GM19452 (cell line): ENCODE results near the gene TBX1.

ENCODE experiments used
- ATAC-seq: cut with Tn5 transposase; IDR thresholded peaks from one replicate; pipeline ENCODE4 v1.9.1; 2021; ENCODE audit not compliant: unreplicated experiment

TBX1 gene

DNA sequence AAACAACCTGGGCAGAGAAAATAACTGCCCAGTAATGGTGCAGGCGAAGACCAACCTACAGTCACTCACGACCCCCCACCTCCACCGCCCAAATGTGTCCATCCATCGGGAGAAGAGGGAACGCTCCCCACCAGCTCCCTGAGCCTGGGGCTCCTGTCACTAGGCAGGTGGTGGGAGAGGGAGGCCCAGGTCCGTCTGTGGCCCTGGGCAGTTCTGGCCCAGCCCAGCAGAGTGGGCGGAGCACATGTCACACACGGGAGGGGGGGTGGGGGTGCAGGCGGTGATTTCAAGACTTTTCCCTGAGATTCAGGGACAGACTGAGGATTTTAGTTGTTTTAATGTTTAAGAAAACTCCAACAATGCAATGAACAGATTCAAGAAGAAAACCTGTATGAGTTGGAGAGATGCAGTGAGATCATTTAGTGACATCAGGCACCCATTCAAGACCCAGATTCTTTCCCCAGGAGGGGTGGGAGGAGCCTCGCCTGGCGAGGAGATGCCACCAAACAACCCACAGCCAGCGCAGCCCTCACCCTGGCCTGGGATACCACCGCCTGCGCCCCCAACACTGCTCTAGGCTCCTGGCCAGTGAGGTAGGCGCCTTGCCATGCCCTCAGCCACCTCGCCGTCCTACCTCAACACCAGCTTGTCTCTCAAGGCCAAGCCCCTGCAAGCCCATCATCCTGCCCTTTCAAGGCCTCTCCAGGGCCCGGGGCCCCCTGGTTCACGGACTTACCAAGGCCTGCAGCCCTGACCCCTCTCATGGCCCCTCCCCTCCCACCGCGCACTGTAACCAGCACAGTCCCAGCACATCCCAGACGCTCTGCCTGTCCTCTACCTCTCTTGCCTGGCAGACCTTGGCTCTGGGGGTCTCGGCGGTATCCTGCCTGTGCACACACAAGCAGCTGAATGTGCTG is 36.8 kb downstream of the TBX1 start:
- ATAC-seq, result no peak

DNA sequence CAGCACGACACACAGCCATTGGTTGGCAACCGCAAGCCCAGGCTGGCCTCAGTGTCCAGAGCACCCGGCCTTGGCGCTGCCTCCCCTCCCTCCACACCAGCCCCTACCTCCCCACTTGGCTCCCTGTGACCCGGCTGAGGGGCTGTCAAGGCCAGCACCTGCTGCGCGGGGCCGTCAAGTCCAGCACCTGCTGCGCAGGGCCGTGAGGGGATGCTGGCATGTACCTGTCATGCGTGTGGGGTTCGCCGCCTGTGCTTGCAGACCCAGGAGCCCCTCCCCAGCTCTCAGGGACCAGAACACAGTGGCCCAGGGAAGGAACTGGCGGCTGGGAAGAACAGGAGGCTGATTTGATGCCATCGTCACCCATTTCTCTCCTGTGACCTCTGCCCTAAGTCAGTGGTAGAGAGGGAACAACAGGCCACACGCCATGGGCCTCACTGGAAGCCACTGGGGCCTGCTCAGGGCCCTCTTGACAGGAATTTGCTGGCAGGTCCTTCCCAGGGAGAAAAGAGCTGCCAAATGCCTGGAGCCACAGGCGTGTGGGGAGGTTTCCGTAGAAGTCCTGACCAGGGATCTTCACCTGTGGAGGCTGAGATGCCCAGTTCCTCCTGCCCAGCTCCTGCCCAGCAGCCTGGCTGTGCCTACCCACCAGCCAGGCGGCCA is 37.6 kb downstream of the TBX1 start:
- no peak for ATAC-seq

DNA sequence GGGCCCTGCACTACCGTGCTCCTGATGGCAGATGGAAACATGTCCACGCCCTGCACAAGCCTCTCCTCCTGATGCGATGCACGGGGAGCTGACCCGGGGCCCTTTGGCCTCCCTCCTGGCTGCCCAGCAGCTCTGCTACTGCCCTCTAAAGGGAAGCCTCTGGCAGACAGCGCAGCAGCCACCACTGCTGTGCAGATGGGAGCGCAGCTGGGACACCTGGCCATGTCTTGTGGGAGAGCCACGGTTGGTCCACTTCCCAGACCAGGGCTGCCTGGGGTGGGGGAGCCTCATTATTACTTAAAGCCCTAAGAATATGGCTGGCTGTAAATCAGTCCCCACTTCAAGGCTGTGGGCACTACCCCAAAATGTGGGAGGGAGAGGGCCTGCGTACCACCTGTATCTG is 38.3 kb downstream of the TBX1 start:
- ATAC-seq, result no peak

DNA sequence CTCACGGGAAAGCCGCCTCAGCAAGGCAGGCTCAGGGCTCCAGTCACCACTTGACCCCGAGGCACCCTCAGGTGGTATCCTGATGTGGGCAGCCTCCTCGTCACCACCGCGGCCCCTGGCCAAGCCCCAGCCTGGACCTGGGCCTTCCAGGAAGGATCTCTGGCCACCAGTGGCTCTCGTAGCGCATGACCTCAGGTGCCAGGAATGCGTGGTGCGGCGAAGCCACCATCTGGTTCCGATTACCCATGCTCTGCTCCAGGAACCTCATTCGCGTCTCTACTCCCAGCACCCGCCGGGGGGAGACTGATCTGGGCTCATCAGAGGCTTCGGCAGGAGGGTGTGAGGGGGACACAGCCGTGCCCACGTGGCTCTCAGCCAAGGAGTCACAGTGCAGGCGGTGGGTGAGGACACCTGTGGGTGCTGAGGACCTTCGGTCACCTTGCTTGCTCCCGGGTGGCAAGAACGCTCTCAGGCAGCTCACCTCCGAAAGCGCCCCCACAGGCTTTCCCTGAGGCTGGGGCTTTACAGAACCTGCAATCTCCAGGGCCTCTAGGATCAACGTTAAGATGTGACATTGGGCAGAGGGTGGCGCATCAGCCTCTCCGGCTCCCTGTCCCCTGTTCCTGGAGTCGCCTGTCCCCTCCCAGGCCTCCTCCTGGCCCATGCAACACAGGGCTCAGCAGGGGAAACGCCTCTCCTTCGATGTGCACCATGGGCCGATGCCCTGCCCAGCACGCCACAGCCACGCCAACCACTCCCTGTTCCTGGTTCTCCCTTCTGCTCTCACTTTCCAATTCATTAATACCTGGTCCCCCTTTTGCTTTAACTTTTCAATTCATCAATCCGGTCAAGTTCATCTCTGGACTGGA is 39.0 kb downstream of the TBX1 start:
- ATAC-seq, result no peak

DNA sequence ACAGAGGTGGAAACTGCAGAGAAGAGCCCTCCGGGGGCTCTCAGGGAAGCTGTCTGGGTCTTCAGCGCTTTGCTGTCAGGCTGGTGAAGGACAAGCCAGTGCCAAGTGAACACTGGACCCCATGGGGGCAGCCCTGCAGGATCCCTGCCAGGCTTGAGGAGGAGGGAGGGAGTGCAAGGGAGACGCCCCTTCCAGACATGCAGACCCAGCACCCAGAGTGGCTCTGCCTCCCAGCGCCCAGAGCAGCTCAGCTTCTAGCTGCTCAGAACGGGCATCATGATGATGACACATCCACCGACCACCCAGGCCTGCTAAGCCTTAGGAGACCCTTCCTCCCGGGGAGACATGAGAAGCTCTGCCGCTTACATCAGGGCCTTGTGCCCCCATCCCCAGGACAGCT is 39.7 kb downstream of the TBX1 start:
- no peak for ATAC-seq

DNA sequence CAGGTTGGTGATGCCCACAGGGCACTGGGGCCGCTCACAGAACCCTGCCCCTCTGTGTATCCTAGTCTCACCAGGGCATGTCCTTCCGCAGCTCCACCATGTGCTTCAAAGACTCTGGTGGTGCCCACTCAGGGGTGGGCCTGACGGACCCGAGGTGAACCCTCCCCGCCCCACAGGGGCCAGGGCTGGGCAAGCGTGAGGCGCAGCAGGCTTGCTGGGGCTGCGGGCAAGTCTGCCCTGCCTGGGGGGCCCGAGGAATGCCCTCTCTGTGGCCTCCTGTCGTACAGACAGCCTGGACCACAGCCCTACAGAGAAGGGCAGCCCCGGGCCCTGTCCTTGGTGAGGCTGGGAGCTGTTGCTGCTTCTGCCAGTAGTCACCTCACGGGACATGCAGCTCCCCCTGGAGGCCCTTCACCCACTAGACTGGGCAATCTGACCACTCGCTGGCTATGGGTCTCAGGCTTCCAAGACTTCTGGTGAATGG is 40.2 kb downstream of the TBX1 start:
- no peak for ATAC-seq

DNA sequence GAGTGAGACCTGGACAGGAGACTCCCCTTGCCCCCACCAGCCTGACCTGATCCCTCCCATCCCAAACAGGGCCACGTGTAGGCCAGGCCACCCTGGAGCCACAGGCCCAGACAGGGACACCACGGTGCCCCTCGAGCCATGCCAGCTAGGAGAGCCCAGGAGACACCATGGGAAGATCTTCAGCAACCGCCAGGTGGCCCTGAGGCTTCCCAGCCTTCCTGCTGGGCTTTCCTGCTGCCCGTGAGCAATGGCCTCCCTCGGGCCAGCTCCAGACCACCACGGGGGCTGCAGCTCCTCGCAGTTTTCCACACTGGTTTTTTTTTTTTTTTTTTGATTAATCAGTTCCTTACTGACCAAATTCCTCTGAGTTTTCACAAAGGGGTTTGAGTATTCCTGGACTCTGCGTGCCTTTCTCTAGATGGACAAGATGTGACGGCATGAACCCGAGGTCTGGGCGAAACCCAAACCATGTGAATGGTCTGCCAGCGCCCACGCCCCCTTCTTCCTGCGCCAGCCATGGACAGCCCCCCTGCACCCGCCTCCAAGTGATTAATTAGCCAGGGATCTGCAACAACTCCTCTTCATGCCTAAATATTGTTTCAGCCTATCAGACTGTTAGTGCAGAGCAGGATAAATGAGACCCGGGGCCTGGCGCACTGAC is 40.9 kb downstream of the TBX1 start:
- no peak for ATAC-seq

DNA sequence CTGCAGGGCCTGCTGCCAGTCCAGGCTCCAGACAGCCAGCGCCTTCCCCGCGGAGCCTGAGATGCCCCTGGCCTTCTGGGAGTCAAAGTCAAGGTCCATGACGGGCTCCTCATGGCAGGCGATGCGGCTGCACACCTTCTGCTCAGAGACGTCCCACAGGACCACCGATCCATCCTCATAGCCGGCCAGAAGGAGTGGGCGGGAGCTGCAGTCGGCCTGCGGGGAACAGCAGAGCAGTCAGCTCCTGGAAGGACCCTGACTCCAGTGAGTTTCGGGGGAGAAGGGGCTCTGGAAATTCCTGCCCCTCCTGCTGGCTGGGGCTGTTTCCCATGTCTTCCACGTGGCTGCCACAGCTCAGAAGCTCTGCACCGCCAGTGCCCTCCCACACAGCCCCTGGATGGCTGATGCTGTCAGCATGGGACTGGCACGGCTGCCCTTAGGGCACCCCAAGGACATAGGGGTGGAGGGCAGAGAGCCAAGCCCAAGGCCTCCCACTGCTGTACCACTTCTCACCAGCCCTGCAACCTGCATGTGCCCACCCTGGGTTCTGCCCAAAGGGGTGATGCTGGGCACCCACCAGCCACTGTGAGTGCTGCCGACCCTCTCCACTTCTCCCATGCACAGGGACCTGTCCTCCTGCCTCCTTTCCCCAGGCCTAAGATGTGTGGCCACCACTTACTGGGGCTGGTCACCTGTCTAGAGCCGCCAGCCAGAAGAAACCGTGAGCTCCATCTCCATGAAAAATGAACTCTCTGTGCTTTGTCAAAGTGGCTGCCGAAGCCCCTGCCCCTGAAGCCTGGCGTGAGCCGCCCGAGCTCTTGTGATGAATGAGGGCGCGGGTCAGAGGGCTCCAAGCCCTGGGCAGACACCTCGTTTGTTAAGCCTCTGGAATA is 41.7 kb downstream of the TBX1 start:
- ATAC-seq, result no peak

DNA sequence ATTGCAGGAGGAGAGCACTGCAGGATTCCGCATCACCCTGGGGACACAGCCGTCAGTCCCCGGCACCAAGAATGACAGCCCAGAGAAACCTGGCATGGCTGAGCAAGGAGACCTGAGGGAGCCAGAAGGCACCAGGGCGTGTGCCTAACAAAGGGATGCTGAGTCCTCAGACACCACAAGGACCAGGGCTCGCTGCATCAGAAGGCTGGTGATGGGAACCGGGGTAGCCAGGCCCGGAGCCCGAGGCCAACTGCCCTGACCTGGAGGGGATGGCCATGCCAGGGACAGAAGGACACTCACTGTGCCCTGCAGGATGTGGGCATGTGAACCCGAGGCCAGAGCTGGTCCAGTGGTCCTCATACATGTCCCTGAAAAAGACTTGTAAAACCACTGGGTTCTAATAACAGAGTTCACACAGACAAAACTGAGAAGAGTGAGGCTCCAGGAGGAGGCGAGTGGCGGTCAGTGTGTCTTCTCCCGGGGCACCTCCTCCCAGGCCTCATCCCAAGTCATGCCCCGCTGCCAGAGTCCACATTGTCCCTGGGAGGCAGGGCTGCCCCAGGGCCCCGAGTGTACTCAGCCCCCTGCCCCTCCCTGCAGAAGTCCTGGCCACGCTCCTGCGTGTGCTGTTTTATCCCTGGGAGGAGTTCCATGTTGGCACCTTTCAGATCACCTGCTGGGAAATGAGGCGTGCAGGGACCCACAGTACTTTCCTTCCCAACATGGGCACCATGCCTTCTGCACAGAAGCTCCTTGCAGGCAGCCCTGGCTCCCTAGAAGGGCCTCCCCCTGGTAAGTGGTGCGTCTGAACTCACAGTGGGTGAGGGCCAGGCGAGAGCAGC is 42.5 kb downstream of the TBX1 start:
- no peak for ATAC-seq

DNA sequence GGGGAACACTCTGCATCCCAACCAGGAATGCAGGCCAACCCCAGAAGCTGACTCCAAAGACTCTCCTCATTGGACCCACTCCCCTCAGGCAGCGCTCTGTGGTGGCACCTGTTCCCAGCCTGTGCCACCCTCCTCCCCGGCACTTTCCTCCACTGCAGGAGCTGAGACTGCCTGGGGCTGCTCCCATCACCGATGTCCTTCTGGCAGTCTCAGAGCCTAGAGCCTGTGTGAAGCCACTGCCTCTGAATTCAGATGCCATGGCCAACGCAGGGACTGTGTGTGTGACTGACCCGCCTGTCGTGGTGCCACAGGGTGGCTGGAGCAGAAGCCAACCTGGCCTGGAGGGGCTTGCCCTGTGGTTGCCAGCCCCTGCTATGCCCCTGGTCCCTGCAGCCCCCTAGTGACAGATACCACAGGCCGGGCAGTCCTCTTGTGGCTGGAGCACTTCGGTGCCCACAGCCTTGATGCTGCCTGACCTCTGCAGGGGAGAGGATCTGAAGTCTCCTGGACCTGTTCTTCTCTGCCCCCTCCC is 43.2 kb downstream of the TBX1 start:
- no peak for ATAC-seq

DNA sequence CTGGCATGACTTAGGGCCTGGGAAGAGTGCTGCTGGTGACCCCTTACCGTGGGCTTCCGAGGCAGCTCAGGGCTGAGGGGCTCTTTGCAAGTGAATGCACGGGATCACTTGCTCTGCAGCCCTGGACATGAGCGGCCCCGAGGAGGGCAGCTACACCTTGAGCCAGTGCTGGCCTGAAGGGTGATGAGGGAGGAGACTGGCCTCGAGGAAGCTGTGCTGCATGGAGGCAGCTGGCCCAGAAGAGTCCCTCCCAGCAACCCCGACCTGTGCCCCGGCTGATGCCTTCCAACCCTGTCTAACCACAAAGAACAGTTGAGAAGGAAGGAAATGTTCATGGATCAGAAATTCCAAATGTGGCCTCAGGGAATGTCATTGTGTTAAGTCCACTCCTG is 45.2 kb downstream of the TBX1 start:
- no peak for ATAC-seq

DNA sequence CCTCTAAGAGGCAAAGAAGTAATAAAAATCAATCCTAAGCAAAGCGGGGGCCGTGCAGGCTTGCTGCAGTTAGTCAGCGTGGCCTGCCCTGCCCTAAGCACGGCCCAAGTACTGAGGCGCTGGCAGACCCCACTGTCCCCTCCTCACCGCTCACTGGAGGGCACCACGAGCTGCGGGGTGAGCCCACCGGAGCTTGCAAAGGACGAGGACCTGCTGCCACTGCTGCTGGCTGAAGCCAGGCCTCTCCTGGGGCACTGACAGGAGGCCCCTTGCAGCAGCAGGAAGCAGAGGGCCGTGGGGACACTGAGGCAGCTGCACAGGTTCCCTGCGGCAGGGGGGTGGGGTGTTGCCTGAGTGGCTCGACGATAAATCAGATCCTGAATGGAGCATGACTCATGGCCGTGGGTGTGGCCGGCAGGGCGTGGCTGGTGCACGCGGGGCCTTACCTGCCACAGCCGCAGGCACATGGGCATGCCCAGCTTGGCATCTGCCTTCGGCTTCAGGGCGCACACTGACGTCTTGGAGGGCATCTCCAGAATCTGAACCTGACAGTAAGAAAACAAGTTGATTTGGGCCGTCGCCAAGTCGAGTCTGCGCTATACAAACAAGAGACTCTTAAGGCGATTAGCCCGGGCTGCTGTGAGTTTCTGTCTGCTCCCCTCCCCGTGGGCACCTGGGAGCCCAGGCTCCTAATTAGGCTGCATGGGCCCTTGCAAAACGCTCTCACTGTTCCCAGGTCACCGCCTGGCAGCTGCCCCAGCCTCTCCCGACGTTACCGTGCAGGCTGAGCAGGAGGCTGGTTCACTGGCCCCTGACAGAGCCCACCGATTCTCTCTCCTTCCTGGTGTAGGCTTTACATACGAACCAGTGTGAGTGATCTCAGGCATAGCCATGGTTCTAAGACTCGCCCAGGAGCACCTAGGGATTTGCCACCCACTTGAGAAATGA is 45.9 kb downstream of the TBX1 start:
- ATAC-seq, result no peak

DNA sequence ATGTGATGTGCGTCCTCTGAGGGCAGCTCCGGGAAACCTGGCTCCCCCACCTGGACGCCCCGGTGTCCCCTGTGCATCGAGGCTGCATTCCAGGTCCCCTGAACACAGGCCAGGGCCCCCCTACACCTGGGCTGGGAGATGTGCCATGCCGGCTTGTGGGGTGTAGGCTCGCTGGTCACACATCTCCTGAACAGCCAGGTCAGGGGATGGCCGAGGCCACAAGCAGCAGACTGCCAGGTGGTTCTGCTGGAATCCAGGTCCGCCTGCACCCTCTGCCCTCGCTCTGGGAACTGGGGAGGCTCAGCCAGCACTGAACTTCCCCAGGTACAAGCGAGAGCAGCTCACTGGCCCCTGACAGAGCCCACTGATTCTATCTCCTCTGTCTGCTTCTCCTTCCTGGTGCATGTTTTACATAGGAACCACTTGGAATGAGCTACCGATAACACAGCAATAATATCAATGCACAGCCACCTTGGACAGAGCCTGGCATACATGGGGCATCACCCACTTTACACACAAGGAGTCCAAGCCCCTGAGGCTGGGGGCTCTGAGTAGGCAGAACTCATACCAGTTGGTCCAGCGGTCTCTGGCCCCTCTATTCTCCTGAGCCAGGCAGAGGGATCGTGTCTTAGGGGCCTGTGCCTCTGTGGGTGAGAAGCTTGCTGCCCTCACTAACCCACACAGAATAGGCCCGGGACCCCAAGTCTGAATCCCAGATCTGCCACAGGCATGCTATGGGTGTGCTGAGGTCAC is 46.8 kb downstream of the TBX1 start:
- no peak for ATAC-seq

DNA sequence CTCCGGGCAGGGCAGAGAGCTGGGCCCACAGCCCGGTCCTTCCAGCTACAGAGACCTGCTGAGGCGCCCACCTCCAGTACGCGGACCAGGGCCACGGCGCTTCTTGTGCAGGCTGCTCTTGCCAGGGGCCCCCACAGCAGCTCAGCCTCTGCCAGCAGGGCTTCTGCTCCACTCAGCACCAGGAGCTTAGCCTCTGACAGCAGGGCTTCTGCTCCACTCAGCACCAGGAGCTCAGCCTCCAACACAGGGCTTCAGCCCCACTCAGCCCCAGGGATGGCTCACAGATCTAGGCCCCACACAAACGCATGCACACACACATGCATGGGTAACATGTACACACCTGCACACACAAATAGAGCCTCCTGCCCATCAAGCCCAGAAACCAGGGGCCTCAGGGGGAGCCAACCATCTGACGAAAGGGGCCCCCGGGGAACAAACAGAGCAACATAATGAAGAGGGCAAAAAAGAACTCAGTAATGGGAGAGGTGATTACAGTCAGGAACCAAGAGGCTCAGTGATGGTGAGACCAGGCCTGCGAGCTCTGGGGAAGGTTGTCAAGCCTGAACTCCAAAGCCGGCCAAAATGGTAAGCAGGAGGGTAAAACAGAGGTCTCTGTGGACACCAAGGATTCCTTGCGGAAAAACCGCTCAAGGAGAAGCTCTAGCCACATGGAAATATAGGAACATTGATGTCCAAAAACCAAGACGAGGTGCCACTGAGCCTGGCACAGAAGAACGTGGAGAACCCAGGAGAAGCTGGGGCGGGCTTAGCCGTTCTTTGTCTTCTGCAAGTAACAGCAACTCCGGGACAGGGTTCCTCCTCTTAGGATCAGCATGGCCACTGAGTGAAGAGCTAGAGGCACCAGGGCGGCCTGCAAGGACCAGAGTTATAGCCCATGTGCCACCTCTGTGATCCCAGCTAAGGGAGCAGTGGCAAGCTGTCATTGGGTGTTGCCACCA is 47.6 kb downstream of the TBX1 start:
- no peak for ATAC-seq

DNA sequence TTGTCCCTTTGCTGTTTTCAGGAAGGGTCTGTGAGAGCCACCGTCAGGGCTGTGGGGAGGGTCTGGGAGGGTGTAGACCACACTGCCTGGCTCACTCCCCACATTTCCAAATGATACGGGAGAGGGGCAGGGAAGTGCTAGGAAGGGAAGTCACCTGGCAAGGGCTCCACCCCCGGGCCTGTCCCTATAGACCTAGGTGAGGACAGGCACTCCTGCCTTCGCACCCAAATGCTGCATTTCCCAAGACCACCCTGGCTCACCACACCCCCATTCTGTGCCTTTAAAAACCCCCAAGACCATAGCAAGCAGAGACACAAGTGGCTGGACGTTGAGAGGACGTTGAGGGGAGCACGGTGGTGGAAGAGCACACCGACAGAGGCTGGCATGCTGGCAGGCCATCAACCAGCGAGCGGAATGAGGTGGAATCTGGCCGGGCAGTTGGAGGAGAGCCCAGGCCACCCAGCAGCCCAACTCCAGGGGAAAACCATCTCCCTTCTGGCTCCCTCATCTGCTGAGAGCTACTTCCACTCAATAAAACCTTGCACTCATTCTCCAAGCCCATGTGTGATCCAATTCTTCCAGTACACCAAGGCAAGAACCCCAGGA is 48.4 kb downstream of the TBX1 start:
- no peak for ATAC-seq
